Activated CD8-positive, alpha-beta memory T cell treated with anti-CD3 and anti-CD28 coated beads, Interleukin-2, amount 50 U/mL, for 4 hours (primary cell): ENCODE measurements around the gene CHRNA10.

ENCODE experiments used
- DNase-seq: peaks from one replicate; pipeline ENCODE4 v3.0.0-alpha.2; 2020

CHRNA10 gene

GRCh38 chr11:3671334-3672254 lies at the start of gene CHRNA10:
Gene CHRNA10, minus strand, starts transcription at chr11:3671384. Its CDS starts 72 bp downstream, at chr11:3671312.
- DNase-seq: no peak

- no peak for DNase-seq
These were observed 41.1 kb upstream of the CHRNA10 start for GRCh38 chr11:3712274-3712673.

- no peak for DNase-seq
These were observed 39.5 kb upstream of the CHRNA10 start for GRCh38 chr11:3710485-3711259.

GRCh38 chr11:3709977-3710376 lies 38.8 kb upstream of the CHRNA10 start:
- no peak for DNase-seq

- no peak for DNase-seq
These were observed 36.0 kb upstream of the CHRNA10 start for GRCh38 chr11:3707176-3707575.

GRCh38 chr11:3703383-3703782 lies 32.2 kb upstream of the CHRNA10 start:
- DNase-seq: no peak

GRCh38 chr11:3700910-3701309 lies 29.7 kb upstream of the CHRNA10 start:
- DNase-seq: no peak

- DNase-seq: no peak
These were observed 29.2 kb upstream of the CHRNA10 start for GRCh38 chr11:3700410-3700809.

- DNase-seq: no peak
These were observed 15.6 kb upstream of the CHRNA10 start for GRCh38 chr11:3686751-3687150.

GRCh38 chr11:3685923-3686322 lies 14.7 kb upstream of the CHRNA10 start:
- DNase-seq: no peak

GRCh38 chr11:3684819-3685172 lies 13.6 kb upstream of the CHRNA10 start:
- no peak for DNase-seq

- DNase-seq: no peak
These were observed 13.1 kb upstream of the CHRNA10 start for GRCh38 chr11:3684129-3684818.

GRCh38 chr11:3683039-3683438 lies 11.9 kb upstream of the CHRNA10 start:
- no peak for DNase-seq

- no peak for DNase-seq
These were observed 7.9 kb upstream of the CHRNA10 start for GRCh38 chr11:3679077-3679476.

- no peak for DNase-seq
These were observed 4.8 kb upstream of the CHRNA10 start for GRCh38 chr11:3675971-3676370.

- no peak for DNase-seq
These were observed 3.0 kb upstream of the CHRNA10 start for GRCh38 chr11:3674189-3674588.

GRCh38 chr11:3669742-3670183 lies 1.4 kb downstream of the CHRNA10 start:
- DNase-seq: no peak

- DNase-seq: no peak
These were observed 2.1 kb downstream of the CHRNA10 start for GRCh38 chr11:3669128-3669527.

- DNase-seq: no peak
These were observed 3.8 kb downstream of the CHRNA10 start for GRCh38 chr11:3667149-3668035.

GRCh38 chr11:3666023-3666530 lies 5.1 kb downstream of the CHRNA10 start:
- DNase-seq: no peak

- no peak for DNase-seq
These were observed 5.7 kb downstream of the CHRNA10 start for GRCh38 chr11:3665336-3666022.
